Stimulated activated CD8-positive, alpha-beta memory T cell treated with anti-CD3 and anti-CD28 coated beads, Interleukin-7, amount 100 ng/mL, for 4 hours (primary cell): ENCODE measurements around the gene ETNPPL.

Source experiments
- DNase-seq, 2 donors: peaks; one replicate each; pipeline ENCODE4 v3.0.0-alpha.2; 2020; ENCODE audit warnings: low read depth in 2 of 2

ETNPPL gene

DNA sequence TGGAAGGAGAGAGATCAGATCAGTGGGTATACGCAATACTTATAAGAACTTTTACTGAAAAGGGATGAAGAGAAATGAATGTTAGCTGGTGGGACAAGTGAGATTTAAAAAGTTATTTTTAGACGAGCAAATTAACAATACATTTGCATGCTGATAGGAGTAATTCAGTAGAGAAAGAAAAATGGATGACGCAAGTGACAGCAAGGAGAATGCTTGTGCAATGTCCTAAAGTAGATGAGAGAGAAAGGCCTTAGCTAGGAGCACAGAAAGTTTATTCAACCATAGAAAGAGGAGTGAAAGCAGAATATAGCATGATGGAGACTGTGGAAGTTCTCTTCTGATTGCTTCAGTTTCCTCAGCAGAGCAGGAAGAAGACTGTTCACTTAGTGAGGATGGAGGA, 66.7 kb downstream of the ETNPPL start:
- no peak for DNase-seq

DNA sequence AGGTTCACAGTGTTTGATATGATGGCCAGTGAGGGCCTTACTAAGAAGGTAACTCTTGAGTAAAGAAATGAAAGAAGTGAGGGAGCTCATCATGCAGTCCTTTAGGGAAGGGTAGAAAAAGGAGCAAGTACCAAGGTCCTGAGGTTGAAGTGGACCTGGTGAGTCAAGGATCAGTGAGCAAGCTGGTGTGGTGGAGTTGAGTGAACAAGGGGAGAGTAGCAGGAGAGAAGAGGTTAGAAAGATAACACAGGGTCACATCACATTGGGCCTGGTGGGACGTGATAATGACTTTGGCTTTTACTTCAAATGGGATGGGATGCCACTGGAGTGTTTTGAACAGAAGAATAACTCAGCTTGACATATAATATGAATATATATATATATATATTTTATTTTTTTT, 67.8 kb downstream of the ETNPPL start:
- no peak for DNase-seq

DNA sequence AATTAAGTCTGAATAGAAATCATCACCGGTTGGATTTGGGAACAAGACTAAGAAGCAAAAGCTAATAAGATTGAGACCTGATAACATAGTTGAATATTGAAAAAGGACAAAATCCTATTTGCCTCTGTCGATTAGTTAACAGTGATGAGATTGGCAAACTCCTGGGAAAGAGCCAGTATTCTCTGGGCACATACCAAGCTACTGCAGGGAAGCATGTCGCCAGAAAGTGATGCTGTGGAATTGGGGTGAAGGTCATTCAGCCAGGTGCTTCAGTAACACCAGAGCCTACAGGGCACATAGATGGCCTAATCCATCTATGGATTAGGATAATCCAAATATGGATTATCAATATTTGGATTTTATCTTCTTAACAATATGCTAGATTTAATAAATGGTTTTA, 68.4 kb downstream of the ETNPPL start:
- DNase-seq, result no peak

DNA sequence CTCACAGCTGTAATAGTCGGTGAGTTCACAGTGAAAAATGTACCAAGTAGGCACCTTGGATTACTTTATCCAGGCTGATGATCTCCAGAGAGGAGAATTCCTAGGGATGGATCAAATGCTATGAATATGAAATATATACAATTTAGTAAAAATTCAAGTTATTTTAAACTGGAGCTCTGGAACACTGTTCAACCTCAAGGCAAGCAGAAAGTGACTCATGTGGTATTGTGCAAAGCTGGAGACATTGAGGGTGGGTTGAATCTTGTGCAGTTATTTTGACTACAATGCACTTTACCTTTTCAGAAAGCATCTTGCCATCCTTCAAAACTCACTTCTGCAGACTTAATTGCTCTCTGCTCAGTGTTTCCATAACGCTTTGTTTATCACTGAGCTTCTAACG, 69.0 kb downstream of the ETNPPL start:
- no peak for DNase-seq

DNA sequence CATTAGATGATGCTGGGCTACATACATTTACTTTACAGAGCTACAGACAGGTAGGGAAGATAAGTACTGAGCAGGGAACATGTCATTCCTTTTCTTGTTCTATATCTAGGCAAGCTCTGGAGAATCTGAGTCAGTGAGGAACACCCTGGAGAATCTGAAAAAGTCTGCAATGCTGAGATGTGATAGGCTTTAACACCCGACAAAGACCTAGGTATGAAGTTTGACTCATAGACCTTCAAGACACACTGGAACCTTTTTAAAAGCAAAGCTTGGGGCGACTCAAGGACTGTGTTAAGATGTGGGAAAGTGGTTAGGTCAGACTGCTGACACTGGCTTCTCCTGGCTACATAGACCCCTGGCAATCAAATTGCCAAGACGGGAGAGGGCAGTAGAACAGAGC, 69.6 kb downstream of the ETNPPL start:
- no peak for DNase-seq
